ENCODE data around the gene BAG5. TPM values are rescaled to one million over a fixed set of nuclear protein-coding genes. Genes with fewer than 3 reads are reported as not detected.
"Not testable (repeated sequence)": the region's sequence is repeated elsewhere in the genome, so short reads cannot be mapped to it uniquely, and the experiment has no call there.

The BAG5 gene
- total RNA-seq, 1 experiment from 2014 or later = 22.5 TPM

DNA sequence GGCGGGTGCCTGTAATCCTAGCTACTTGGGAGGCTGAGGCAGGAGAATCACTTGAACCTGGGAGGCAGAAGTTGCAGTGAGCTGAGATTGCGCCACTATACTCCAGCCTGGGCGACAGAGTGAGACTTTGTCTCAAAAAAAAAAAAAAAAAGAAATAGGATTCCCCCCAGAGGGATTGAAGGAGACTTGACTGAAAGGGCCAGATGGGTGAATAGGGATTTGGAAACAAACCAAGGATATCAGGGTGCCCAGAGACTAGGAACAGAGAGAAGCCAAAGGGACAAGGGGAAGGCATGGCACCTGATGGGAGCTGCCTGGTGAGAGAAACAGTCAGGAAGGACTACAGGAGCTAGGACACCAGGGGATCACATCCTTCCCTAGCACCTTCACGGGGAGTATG is 46.6 kb upstream of the BAG5 start:
- H3K4me1 ChIP-seq (ENCODE audit: control insufficient read depth, insufficient read depth, low read length); H3K4me3 ChIP-seq (ENCODE audit: low read depth in 2 of 2, low read length in 2 of 2); H3K27ac ChIP-seq (ENCODE audit: low read length); in situ Hi-C loops (cut with HindIII; ENCODE audit: low pct_unique_long_range_greater_than_20kb, low sequenced_read_pairs); BruUV-seq (replicated peaks); H3K9me3 ChIP-seq (ENCODE audit: control insufficient read depth, insufficient read depth, low read depth, low read length); ATAC-seq; CTCF ChIA-PET; DNase-seq (ENCODE audit: low read depth, low spot score); H3K27me3 ChIP-seq (ENCODE audit: control insufficient read depth, insufficient read depth, low read length); H3K36me3 ChIP-seq (ENCODE audit: control insufficient read depth, insufficient read depth, low read length); POLR2A ChIA-PET; intact Hi-C loops (cut with micrococcal nuclease; ENCODE audit: unreplicated experiment): not testable (repeated sequence)

GRCh38 chr14:103607822-103608221 is 45.4 kb upstream of the BAG5 start:
- intact Hi-C loops (cut with micrococcal nuclease; ENCODE audit: unreplicated experiment) (no loop called here), in situ Hi-C loops (cut with HindIII; ENCODE audit: low pct_unique_long_range_greater_than_20kb, low sequenced_read_pairs) (no loop called here)
- no peak overlapping the region for H3K27ac ChIP-seq (ENCODE audit: low read length)
- DNase-seq (ENCODE audit: low read depth, low spot score) (no peak), ATAC-seq (no peak)
- ChIA-PET POLR2A (no interaction called here), CTCF (no interaction called here)
- BruUV-seq (replicated peaks) = no TSS peak
- H3K4me3 ChIP-seq (ENCODE audit: low read depth in 2 of 2, low read length in 2 of 2) = no peak overlapping the region
- no peaks in the 10 kb centered on the region for H3K4me1 ChIP-seq (ENCODE audit: control insufficient read depth, insufficient read depth, low read length)
- H3K9me3 ChIP-seq (ENCODE audit: control insufficient read depth, insufficient read depth, low read depth, low read length) = no peaks in the 10 kb centered on the region; the same call in 1 of the 2 replicates
- TF ChIP-seq, protein P1, sequence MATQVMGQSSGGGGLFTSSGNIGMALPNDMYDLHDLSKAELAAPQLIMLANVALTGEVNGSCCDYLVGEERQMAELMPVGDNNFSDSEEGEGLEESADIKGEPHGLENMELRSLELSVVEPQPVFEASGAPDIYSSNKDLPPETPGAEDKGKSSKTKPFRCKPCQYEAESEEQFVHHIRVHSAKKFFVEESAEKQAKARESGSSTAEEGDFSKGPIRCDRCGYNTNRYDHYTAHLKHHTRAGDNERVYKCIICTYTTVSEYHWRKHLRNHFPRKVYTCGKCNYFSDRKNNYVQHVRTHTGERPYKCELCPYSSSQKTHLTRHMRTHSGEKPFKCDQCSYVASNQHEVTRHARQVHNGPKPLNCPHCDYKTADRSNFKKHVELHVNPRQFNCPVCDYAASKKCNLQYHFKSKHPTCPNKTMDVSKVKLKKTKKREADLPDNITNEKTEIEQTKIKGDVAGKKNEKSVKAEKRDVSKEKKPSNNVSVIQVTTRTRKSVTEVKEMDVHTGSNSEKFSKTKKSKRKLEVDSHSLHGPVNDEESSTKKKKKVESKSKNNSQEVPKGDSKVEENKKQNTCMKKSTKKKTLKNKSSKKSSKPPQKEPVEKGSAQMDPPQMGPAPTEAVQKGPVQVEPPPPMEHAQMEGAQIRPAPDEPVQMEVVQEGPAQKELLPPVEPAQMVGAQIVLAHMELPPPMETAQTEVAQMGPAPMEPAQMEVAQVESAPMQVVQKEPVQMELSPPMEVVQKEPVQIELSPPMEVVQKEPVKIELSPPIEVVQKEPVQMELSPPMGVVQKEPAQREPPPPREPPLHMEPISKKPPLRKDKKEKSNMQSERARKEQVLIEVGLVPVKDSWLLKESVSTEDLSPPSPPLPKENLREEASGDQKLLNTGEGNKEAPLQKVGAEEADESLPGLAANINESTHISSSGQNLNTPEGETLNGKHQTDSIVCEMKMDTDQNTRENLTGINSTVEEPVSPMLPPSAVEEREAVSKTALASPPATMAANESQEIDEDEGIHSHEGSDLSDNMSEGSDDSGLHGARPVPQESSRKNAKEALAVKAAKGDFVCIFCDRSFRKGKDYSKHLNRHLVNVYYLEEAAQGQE (IDR thresholded peaks at IDR 0.05; ENCODE audit: insufficient read depth in 1 of 2, low read depth in 2 of 2, low read length in 1 of 2) = no peak
- no peak for TF ChIP-seq TCF7L2 (IDR thresholded peaks at IDR 0.05; ENCODE audit: low read depth, low read length)
- no peak for TF ChIP-seq SIN3A (IDR thresholded peaks at IDR 0.05; ENCODE audit: borderline replicate concordance, insufficient read depth, low read depth, low read length)
- TF ChIP-seq, protein P2, sequence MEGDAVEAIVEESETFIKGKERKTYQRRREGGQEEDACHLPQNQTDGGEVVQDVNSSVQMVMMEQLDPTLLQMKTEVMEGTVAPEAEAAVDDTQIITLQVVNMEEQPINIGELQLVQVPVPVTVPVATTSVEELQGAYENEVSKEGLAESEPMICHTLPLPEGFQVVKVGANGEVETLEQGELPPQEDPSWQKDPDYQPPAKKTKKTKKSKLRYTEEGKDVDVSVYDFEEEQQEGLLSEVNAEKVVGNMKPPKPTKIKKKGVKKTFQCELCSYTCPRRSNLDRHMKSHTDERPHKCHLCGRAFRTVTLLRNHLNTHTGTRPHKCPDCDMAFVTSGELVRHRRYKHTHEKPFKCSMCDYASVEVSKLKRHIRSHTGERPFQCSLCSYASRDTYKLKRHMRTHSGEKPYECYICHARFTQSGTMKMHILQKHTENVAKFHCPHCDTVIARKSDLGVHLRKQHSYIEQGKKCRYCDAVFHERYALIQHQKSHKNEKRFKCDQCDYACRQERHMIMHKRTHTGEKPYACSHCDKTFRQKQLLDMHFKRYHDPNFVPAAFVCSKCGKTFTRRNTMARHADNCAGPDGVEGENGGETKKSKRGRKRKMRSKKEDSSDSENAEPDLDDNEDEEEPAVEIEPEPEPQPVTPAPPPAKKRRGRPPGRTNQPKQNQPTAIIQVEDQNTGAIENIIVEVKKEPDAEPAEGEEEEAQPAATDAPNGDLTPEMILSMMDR (IDR thresholded peaks at IDR 0.05) = no peak
- TF ChIP-seq POLR2AphosphoS5 (IDR thresholded peaks at IDR 0.05; ENCODE audit: low read depth, low read length) = no peak
- H3K27me3 ChIP-seq (ENCODE audit: control insufficient read depth, insufficient read depth, low read length) = no peaks in the 10 kb centered on the region
- no peaks in the 10 kb centered on the region for H3K36me3 ChIP-seq (ENCODE audit: control insufficient read depth, insufficient read depth, low read length)

- ChIA-PET CTCF (no interaction called here), POLR2A (interaction anchor here (0.6 kb wide), 1 partner anchor 128 kb away, joined by 5 read pairs; no protein-coding TSS in a partner anchor)
- Histone ChIP-seq H3K4me3 (ENCODE audit: low read depth in 2 of 2, low read length in 2 of 2) (peak overlapping the region; percentile 3 to 24; a peak in 2 of 4 replicates), H3K27me3 (ENCODE audit: control insufficient read depth, insufficient read depth, low read length) (no peaks in the 10 kb centered on the region), H3K36me3 (ENCODE audit: control insufficient read depth, insufficient read depth, low read length) (no peaks in the 10 kb centered on the region), H3K4me1 (ENCODE audit: control insufficient read depth, insufficient read depth, low read length) (no peaks in the 10 kb centered on the region), H3K9me3 (ENCODE audit: control insufficient read depth, insufficient read depth, low read depth, low read length) (no peaks in the 10 kb centered on the region; the same call in 1 of the 2 replicates), H3K27ac (ENCODE audit: low read length) (no peak overlapping the region)
- ATAC-seq = peak; percentile 61
- no peak for DNase-seq (ENCODE audit: low read depth, low spot score)
- in situ Hi-C loops (cut with HindIII; ENCODE audit: low pct_unique_long_range_greater_than_20kb, low sequenced_read_pairs) = no loop called here
- no TSS peak for BruUV-seq (replicated peaks)
- TF ChIP-seq POLR2AphosphoS5 (IDR thresholded peaks at IDR 0.05; ENCODE audit: low read depth, low read length) = no peak
- TF ChIP-seq, protein P2 (IDR thresholded peaks at IDR 0.05) = no peak
- TF ChIP-seq SIN3A (IDR thresholded peaks at IDR 0.05; ENCODE audit: borderline replicate concordance, insufficient read depth, low read depth, low read length) = no peak
- TF ChIP-seq, protein P1 (IDR thresholded peaks at IDR 0.05; ENCODE audit: insufficient read depth in 1 of 2, low read depth in 2 of 2, low read length in 1 of 2) = no peak
- no peak for TF ChIP-seq TCF7L2 (IDR thresholded peaks at IDR 0.05; ENCODE audit: low read depth, low read length)
- intact Hi-C loops (cut with micrococcal nuclease; ENCODE audit: unreplicated experiment) = no loop called here
These were observed 44.7 kb upstream of the BAG5 start for GRCh38 chr14:103606963-103607668.
